HCT116 (cell line): ENCODE measurements around the gene DHX34. TPM values are rescaled to one million over a fixed set of nuclear protein-coding genes. Genes with fewer than 3 reads are reported as not detected.

Experiments used
- ATAC-seq: fragments of 200-7000 bp; cut with Tn5 transposase; 2 replicates; pipeline ENCODE4 v1.9.1; 2020; ENCODE audit warnings: mild to moderate bottlenecking, moderate library complexity
- BruUV-seq: library from RNA; stranded (reverse); fragments of 400-500 nt; replicated peaks from 2 replicates; lab custom pipeline; 2021; lab: Mats Ljungman, UMichigan
- CTCF ChIA-PET: fragments of 300-600 bp; sonication (Branson Sonifier 250); formaldehyde crosslinking; loops from one replicate; lab custom pipeline; 2021; ENCODE audit warnings: antibody characterized with exemption; lab: Charles Lee
- POLR2A ChIA-PET: fragments of 300-600, 350-600 bp; sonication (Branson Sonifier 250); formaldehyde crosslinking; loops from one replicate; lab custom pipeline; 2021; ENCODE audit warnings: antibody characterized with exemption; lab: Charles Lee
- RAD21 ChIA-PET, 2 experiments: fragments of 300-600 bp; sonication (Branson Sonifier 250); formaldehyde crosslinking; loops; one replicate each; lab custom pipeline; 2023; ENCODE audit warnings: low total read pairs in 2 of 2; ENCODE audit not compliant: uncharacterized antibody in 2 of 2, unreplicated experiment in 2 of 2, low non-redundant PET in 1 of 2; lab: Charles Lee
- DNase-seq: peaks from one replicate; pipeline ENCODE4 v3.0.0-alpha.2; 2010; ENCODE audit warnings: low read depth, low spot score
- H2AFZ ChIP-seq: fragments of 200-600 bp; shearing (Covaris generic), sonication (generic); 2 replicates; pipeline ENCODE4 v1.6.1; 2017; ENCODE audit warnings: low read depth, mixed run types, mixed read lengths, antibody characterized with exemption, low read length; ENCODE audit not compliant: poor library complexity, severe bottlenecking
- H3K27ac ChIP-seq: 2 replicates; pipeline ENCODE4 v1.5.1; 2012; ENCODE audit warnings: low read depth, low read length
- H3K27me3 ChIP-seq: fragments of 200-600 bp; sonication (generic); 2 replicates; pipeline ENCODE4 v1.6.1; 2016; ENCODE audit warnings: mixed run types, low read length, mixed read lengths; ENCODE audit not compliant: insufficient read depth
- H3K36me3 ChIP-seq, 2 experiments: fragments of 200-500 bp in 1 of 2; fragments of 200-600 bp in 1 of 2; sonication (Bioruptor generic) in 1 of 2; sonication (generic) in 1 of 2; 2 replicates each; pipeline versions ENCODE4 v1.5.1 to v1.6.1; 2014 to 2016; ENCODE audit warnings: low read length in 2 of 2, inconsistent platforms in 1 of 2, mixed read lengths in 1 of 2, mixed run types in 1 of 2; ENCODE audit not compliant: insufficient read depth in 2 of 2, control insufficient read depth in 1 of 2
- H3K4me1 ChIP-seq, 2 experiments: fragments of 200-600 bp in 1 of 2; sonication (generic) in 1 of 2; 2 replicates each; pipeline versions ENCODE4 v1.5.1 to v1.6.1; 2012 to 2017; ENCODE audit warnings: low read length in 2 of 2, inconsistent platforms in 1 of 2, mild to moderate bottlenecking in 1 of 2, mixed read lengths in 1 of 2, mixed run types in 1 of 2, moderate library complexity in 1 of 2; ENCODE audit not compliant: insufficient read depth in 2 of 2, control insufficient read depth in 1 of 2
- H3K4me2 ChIP-seq: fragments of 200-600 bp; sonication (generic); 2 replicates; pipeline ENCODE4 v1.6.1; 2017; ENCODE audit warnings: mixed run types, low read length, mixed read lengths
- H3K4me3 ChIP-seq, 2 experiments: fragments of 200-600 bp in 1 of 2; sonication (generic) in 1 of 2; replicated peaks in 1 of 2; 2 replicates each; pipeline ENCODE4 v1.5.1; 2011 to 2016; ENCODE audit warnings: low read length in 2 of 2, control low read depth in 1 of 2, low read depth in 1 of 2, mild to moderate bottlenecking in 1 of 2, mixed read lengths in 1 of 2, mixed run types in 1 of 2
- H3K79me2 ChIP-seq: fragments of 200-600 bp; sonication (generic); 2 replicates; pipeline ENCODE4 v1.6.1; 2017; ENCODE audit warnings: mild to moderate bottlenecking, mixed run types, low read length, moderate library complexity, mixed read lengths; ENCODE audit not compliant: insufficient read depth
- H3K9ac ChIP-seq: fragments of 200-600 bp; sonication (generic); 2 replicates; pipeline ENCODE4 v1.6.1; 2016; ENCODE audit warnings: low read length, mixed read lengths
- H3K9me2 ChIP-seq: fragments of 200-600 bp; sonication (generic), shearing (Covaris generic); 2 replicates; pipeline ENCODE4 v1.6.1; 2017; ENCODE audit warnings: mixed run types, mild to moderate bottlenecking, moderate library complexity; ENCODE audit not compliant: insufficient read depth
- H3K9me3 ChIP-seq, 2 experiments: fragments of 200-500 bp in 1 of 2; fragments of 200-600 bp in 1 of 2; sonication (Bioruptor generic) in 1 of 2; sonication (generic) in 1 of 2; 2 replicates each; pipeline ENCODE4 v1.6.1; 2014 to 2017; ENCODE audit warnings: low read length in 2 of 2, mixed read lengths in 2 of 2, inconsistent platforms in 1 of 2, low read depth in 1 of 2, mild to moderate bottlenecking in 1 of 2, mixed run types in 1 of 2, moderate library complexity in 1 of 2; ENCODE audit not compliant: control insufficient read depth in 1 of 2, insufficient read depth in 1 of 2
- H4K20me1 ChIP-seq: fragments of 200-600 bp; sonication (generic), shearing (Covaris generic); 2 replicates; pipeline ENCODE4 v1.6.1; 2017; ENCODE audit warnings: mixed run types, mild to moderate bottlenecking, moderate library complexity; ENCODE audit not compliant: insufficient read depth
- CBX3 ChIP-seq: IDR thresholded peaks from 2 replicates; pipeline ENCODE4 v1.6.1; 2012; ENCODE audit warnings: low read depth
- EZH2 ChIP-seq: fragments of 200-600 bp; sonication (generic); IDR thresholded peaks from 2 replicates; pipeline ENCODE4 v1.6.1; 2017; ENCODE audit warnings: antibody characterized with exemption, mixed run types
- EZH2phosphoT487 ChIP-seq: fragments of 200-600 bp; IDR thresholded peaks from 2 replicates; pipeline ENCODE4 v1.6.1; 2018; ENCODE audit warnings: antibody characterized with exemption, borderline replicate concordance
- FOSL1 ChIP-seq: IDR thresholded peaks from 2 replicates; pipeline ENCODE4 v1.6.1; 2012; ENCODE audit warnings: low read depth
- JUND ChIP-seq: IDR thresholded peaks from 2 replicates; pipeline ENCODE4 v1.6.1; 2012
- POLR2A ChIP-seq: IDR thresholded peaks from 2 replicates; pipeline ENCODE4 v1.7.0; 2011; ENCODE audit warnings: borderline replicate concordance; ENCODE audit not compliant: insufficient read depth, insufficient read length; ENCODE audit errors: extremely low read depth
- SP1 ChIP-seq: IDR thresholded peaks from 2 replicates; pipeline ENCODE4 v1.6.1; 2012; ENCODE audit warnings: low read depth
- SRF ChIP-seq: IDR thresholded peaks from 2 replicates; pipeline ENCODE4 v1.6.1; 2012; ENCODE audit warnings: low read depth
- TCF7L2 ChIP-seq: IDR thresholded peaks from 2 replicates; pipeline ENCODE4 v1.7.0; 2011; ENCODE audit warnings: borderline replicate concordance, inconsistent platforms; ENCODE audit not compliant: insufficient read depth, insufficient read length; ENCODE audit errors: extremely low read depth
- ZFX ChIP-seq: fragments of 450-650 bp; IDR thresholded peaks from 2 replicates; pipeline ENCODE4 v1.6.1; 2017
- intact Hi-C: fragments of 100-400 bp; cut with micrococcal nuclease; formaldehyde crosslinking; loops from 2 replicates; pipeline ENCODE4 v1.10.0; 2022
- total RNA-seq: library from RNA; stranded (reverse); gene quantifications from one replicate; pipeline ENCODE4 v1.2.1, GENCODE V29; 2021; ENCODE audit not compliant: unreplicated experiment
- TF ChIP-seq, protein P1 (sequence below): IDR thresholded peaks from 2 replicates; pipeline ENCODE4 v1.6.1; 2012

DHX34 gene
- total RNA-seq, 1 experiment from 2014 or later = 30.5 TPM

DNA sequence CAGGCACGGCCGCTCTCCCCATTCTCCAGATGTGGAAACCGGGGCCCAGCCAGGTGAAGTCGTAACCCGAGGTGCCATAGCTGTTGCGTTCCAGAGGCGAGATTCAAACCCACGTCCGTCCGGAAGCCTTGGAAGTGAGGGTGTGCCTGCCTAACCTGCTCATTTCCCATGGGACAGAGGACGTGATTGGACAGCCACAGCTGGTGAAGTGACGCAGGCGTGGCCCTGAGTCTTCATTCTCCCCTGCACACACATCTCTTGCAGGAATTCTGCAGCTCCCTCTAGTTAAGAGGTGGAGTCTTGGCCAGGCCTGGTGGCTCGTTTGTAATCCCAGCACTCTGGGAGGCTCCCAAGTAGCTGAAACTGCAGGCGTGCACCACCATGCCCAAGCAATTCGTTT, 53.4 kb downstream of the DHX34 start:
- no peaks in the 10 kb centered on the region for H3K36me3 ChIP-seq
- H3K4me3 ChIP-seq = no peak overlapping the region
- no peaks in the 10 kb centered on the region for H3K9me3 ChIP-seq
- POLR2A ChIA-PET = interaction anchor here (0.6 kb wide), 1 partner anchor 12 kb away, joined by 6 read pairs; no protein-coding TSS in a partner anchor
- DNase-seq (no peak), ATAC-seq (no peak)
- H3K9ac ChIP-seq = no peak overlapping the region
- no peaks in the 10 kb centered on the region for H3K9me2 ChIP-seq
- H3K79me2 ChIP-seq = no peaks in the 10 kb centered on the region
- no peak overlapping the region for H2AFZ ChIP-seq
- RAD21 ChIA-PET = no interaction called here
- no peaks in the 10 kb centered on the region for H3K27me3 ChIP-seq
- H4K20me1 ChIP-seq = no peaks in the 10 kb centered on the region
- H3K4me2 ChIP-seq = no peak overlapping the region
- no peak overlapping the region for H3K27ac ChIP-seq
- TF ChIP-seq TCF7L2 = no peak
- TF ChIP-seq EZH2 = no peak
- TF ChIP-seq, protein P1, sequence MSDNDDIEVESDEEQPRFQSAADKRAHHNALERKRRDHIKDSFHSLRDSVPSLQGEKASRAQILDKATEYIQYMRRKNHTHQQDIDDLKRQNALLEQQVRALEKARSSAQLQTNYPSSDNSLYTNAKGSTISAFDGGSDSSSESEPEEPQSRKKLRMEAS = no peak
- no peak for TF ChIP-seq SRF
- TF ChIP-seq FOSL1 = no peak
- TF ChIP-seq EZH2phosphoT487 = no peak
- TF ChIP-seq JUND = no peak
- TF ChIP-seq POLR2A = no peak
- TF ChIP-seq ZFX = no peak
- no peak for TF ChIP-seq CBX3
- intact Hi-C loops = no loop called here
- BruUV-seq = no TSS peak
- CTCF ChIA-PET = interaction anchor here (1.5 kb wide), 1 partner anchor 11 kb away, joined by 4 read pairs; no protein-coding TSS in a partner anchor
- no peaks in the 10 kb centered on the region for H3K4me1 ChIP-seq

DNA sequence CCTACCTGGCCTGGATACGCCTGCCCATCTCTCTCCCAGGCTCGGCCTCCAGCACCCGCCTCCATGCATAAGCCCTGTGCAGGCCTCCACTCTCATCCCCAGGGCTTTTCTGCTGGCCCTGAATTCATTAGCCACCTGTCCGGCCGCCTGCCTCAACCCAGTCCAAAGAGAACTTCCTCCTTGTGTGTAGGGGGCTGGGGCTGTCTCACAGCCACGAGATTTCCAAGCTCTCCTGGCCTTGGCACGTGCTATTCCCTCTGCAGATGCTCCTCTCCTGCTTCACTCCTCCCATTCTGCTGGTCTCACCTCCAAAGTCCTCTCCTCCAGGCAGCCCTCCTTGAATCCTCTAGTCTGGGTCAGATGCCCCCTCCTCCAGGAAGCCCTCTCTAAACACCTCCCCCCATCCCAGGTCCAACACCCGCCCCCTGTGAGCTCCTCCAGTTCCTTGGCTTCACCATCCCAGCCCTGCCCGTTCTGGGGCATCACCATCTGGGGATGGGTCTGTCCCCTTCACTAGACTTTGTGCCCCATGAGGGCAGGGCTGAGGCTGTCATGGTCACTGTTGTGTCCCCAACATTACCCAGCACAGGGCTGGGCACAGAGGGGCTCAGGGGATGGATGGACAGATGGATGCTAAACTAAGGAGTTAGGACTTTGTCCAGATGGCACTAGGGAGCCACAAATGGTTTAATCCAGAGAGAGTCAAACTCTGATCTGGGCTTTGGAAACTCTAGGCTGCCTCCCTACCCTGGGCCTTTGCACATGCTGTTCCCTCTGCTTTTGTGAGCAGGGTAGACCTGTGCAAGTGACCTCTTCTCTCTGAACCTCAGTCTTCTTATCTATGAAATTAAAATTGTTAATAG, 55.5 kb downstream of the DHX34 start:
- no peaks in the 10 kb centered on the region for H3K9me2 ChIP-seq

More for the DNA sequence above, 55.5 kb downstream of the DHX34 start:
- intact Hi-C loops = no loop called here
- no peak for DNase-seq
- Histone ChIP-seq H3K27ac (no peak overlapping the region), H2AFZ (no peak overlapping the region)
- TF ChIP-seq, protein P1 = no peak
- TF ChIP-seq SRF = no peak
- TF ChIP-seq SP1 = no peak
- TF ChIP-seq, all 23 proteins: peak for 0
- no peaks in the 10 kb centered on the region for H3K27me3 ChIP-seq
- H3K36me3 ChIP-seq = no peaks in the 10 kb centered on the region
- 0 out of 2 replicates have a peak, but pooled peaks have one; percentile 11 for ATAC-seq
- H3K4me3 ChIP-seq = no peak overlapping the region
- ChIA-PET CTCF (no interaction called here), POLR2A (no interaction called here), RAD21 (no interaction called here)
- H3K9me3 ChIP-seq = no peaks in the 10 kb centered on the region
- no peaks in the 10 kb centered on the region for H3K79me2 ChIP-seq
- no peaks in the 10 kb centered on the region for H4K20me1 ChIP-seq
- H3K9ac ChIP-seq = no peak overlapping the region
- BruUV-seq = no TSS peak
- H3K4me1 ChIP-seq = no peaks in the 10 kb centered on the region
- no peak overlapping the region for H3K4me2 ChIP-seq
